Tongue (tissue), 2 donors: Measurements from ENCODE around the gene OTUB1. TPM values are rescaled to one million over a fixed set of nuclear protein-coding genes. Genes with fewer than 3 reads are reported as not detected.

ENCODE experiments used
- DNase-seq: peaks from one replicate; pipeline ENCODE4 v3.0.0-alpha.2; 2015
- total RNA-seq: library from RNA; depleted of rRNA; stranded (reverse); fragments of >200 nt; gene quantifications from one replicate; pipeline ENCODE4 v1.2.3, GENCODE V29; 2014

Gene OTUB1
- total RNA-seq, 1 donor from 2014 or later, result 44.0 TPM

DNA sequence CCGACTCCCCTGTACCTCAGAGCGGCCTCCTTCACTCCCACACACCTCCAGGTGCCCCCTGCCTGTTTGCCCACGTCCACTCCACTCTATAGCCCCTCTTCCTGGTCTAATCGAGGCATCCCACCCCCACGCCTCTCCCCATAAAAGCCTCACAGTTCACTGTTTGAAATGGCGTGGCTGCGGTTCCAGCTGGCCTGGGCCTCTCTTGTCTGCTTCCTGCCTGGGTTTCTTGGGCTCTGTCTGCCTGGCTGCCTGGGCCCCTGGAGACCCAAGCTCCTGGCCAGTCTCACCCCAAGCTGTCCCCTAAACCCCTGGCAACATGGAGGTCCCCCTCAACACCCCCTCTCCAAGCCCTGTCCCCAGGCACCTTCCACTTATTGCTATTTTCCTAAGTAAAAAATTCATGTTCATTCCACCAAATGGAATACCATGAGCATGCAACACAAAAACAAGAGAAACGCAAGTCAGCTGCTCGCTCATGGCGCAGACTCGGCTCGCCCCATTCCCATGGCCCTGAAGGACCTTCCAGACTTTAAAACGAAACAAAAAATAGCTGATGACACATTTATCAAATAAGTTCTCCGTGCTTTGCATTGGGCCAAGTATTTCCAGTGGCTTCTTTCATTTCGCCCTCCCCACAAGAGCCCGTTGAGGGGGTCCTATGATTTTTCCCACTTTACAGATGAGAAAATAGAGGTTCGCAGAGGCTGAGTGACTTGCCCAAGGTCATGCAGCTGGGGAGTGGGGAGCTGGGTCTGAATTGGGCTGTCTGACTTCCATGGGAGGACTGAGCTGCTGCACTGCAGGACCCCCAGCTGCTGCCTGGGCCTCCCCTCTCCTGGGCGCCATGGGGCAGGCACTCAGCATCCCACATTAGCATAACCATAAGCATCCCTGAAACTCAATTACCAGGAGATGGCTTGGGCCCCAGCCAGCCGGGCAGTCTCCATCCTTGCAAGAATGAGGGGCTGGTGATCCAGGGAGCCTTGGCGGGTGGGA is 37.8 kb downstream of the OTUB1 start:
- no peak for DNase-seq

DNA sequence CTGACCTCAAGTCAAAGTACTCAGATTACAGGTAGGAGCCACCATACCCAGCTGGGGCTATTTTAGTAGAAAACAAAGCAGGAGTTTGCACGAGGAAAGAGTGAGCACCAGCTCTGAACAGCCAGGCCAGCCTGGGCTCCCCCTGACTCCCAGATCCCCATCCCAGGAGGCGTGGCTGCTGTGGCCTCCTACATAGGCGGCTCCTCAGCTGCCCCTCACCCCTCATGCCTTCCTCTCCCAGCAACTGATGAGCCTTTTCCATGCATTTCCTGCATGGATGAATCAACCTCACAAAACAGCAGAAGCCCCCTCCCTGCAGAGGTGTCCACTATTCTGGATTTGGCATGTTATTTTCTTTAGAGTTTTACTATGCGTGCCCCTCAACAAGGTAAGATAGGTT is 39.0 kb downstream of the OTUB1 start:
- DNase-seq, result no peak

DNA sequence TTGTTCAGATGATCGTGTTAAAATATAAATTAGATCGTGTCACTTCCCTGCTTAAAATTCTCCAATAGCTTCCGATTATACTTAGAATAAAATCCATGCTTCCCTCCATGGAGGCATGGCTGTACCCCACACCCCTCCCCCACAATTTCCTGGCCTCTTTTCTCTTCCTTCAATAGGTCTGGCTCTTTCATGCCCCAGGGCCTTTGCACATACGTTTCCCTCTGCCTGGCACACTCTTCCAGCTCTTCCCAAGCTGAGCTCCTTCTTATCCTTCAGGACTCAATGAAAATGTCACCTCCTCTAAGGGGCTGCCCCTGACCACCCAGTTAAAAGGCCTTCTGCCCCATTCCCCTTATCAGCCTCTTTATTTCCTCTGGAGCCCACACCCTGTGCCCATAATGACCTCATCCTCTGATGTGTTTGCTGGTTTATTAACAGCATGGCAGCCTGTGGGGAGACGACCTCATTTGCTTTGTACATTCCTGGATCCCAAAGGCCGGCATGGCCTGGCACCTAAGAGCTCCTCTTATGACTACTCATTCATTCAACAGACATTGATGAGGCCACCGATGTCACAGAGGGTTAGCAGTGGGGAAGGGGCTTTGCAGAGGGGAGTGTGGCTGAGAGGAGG is 40.5 kb downstream of the OTUB1 start:
- no peak for DNase-seq

DNA sequence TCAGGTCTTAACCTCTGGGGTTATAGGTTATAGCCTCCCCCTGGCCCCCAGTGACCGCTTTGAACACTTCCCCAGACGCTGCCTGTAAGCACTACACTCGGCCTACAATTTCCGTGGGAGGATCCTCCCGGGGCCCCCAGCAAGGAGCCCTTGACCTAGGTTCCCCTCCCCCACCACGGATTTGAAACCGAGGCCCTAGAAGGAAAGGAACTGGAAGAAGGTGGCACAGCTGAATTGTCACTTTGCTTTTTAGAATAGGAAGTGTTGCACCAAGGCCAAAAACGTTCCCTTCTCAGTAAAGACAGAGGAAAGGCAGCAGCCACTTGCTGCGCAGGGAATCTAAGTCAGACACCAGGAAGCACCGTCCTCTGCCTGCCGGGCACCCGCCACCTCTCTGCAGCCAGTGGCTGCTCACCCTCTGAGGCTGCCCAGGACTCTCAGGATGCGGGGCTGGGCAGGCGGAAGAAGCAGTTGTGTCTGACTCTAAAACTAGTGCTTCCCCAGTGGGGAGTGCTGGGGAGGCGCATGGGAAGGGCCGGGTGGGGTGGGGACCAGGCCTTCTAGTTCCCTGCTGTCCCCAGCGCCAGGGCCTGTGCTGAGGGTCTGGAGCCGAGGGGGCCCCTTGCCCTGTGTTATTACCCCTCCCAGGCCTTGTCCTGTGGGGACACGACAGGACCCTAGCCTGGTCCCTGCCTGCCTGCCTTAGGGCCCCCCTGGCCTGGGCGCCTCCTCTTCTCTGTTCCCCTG is 41.6 kb downstream of the OTUB1 start:
- DNase-seq, result no peak

DNA sequence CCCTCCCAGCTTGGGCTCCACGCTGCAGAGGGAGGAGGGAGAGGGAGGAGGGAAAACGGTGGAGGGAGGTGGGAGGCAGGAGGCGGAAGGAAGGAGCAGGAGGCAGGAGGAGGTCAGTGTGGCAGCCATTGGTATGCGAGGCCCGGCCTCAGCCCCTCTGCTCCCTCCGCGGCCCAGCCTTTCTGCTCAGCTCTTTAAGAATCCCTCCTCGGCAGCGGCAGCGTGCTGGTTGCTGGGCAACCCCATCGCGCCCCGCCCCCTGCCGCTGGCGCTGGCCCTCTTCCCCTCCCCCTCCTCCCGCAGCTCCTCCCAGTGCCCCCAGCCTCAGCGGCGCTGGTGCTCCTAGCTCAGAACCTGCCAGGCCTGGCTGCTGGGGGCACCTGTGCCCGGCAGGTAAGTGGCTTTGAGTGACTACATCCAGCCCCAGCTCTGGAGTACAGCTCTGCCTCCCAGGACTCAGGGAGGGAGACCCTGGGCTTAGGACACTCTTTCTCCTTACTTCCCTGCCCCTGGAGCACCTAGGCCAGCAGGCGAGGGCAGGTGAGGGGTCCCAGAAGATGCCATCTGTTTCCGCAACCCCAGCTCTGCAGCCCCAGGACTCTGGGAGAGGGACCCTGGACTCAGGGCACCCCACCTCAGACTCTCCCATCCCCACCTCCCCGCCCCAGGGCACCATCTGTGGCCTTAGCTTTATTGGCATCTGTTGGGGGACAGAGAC is 42.3 kb downstream of the OTUB1 start:
- DNase-seq, result peak; percentile 68

DNA sequence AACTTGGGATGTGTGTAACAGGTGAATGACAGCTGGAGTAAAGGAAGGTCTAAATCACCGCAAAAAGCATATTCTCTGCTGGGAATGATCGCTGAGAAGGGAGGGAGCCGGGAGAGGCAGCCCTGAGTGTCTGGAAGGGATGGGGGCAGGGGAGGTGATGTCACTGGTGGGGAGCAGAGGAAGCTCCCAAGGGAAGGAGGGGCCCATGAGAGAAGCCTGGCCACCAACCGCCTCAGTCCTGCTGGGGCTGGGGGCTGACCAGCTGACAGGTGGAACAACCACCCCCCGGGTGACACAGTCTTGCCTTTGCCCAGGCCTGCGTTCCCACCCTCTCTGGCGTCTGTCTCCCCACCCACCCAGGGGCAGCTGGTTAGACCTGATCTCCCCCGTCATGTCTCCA is 43.5 kb downstream of the OTUB1 start:
- no peak for DNase-seq

DNA sequence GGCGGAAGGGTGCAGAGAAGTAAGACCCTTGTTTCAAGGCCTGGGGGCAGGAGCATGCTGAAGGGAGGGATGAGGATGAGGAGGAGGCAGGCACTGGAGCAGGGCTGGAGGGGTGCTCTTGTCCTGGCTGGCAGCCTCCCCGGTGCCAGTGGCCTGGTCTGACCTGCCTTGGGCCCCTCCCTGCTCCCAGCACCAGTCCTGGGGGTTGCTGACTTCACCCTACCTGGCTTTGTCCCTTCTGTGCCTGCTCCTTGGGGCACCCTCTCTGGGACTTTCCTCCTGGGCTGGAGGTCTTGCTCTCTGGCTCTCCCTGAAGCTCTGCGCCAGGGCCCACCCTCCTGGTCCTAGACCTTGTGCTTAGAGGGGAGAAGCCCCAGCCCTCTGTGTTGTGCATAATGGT is 44.8 kb downstream of the OTUB1 start:
- no peak for DNase-seq

DNA sequence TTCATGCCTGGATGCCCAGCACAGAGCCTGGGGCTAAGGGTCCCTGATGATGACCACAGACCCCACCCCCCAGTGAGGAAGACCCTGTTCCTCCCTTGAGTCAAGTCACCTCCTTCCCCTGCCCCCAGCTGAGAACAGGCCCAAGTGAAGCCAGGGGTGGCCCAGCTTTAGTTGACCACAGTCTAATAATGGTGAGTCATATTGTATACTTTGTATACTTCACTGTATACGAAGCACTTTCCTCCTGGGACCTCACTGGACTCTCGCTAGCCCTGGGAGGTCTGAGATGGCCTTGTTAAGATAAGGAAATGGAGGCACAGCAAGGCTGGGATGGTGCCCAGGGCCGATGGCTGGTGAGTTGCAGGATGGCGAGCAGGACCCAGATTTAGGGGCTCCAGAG is 45.8 kb downstream of the OTUB1 start:
- DNase-seq, result no peak

DNA sequence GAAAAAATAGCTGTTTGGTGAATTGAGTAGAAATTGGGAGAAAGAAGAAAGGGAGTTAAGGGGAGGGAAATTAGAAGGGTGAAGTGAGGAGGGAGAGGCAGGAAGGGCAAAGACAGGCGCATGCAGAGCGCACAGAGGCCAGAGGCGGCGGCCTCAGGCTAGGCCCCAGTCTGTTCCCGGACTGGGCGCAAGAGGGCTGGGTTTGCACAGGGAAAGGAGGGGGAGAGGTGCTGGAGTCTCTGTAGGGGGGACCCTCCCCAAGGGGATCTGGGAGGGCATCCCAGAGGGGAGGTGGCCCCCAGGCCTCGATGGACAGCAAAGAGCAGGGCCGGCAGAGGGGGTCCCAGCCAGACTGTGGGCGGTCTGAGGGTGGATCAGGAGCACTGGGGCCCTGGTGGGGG is 48.2 kb downstream of the OTUB1 start:
- no peak for DNase-seq

DNA sequence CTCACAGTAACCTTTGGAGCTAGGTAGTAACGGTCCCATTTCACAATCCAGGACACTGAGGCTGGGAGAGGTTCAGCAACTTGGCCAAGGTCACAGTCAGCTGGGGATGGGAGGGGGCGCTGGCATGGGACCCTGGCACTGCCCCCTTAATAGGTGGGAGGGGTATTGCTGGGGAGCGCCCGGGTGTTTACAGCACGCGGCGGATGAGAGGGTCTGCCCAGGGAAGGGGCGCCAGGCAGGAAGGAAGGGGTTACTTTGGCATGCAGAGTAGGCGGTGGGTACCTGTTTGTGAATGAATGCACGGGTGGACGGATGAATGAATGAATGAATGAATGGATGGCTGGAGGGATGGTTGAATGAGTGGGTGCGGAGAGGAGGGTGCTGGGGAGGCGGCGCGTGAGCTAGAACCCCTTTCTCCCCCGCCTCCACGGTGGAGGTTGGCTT is 48.9 kb downstream of the OTUB1 start:
- no peak for DNase-seq

DNA sequence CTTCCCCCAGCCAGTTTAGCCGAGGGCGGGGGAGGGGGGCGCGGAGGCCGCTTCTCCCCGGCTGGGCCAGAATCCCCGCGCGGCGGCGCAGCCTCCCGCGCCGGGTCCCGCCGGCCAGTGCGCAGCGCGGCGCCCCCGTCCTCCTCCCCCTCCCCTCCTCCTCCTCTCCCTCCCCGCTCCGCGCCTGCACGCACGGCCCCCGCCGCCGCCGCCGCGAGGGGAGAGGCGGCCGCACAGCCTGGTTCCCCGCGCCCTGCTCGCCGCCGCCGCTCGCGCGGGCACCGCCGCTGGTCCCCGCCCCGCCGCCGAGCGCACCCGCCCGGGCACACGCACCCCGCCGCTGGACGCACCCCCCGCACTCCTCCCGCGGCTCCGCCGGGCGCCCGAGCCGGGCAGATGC is 49.3 kb downstream of the OTUB1 start, which contains the start of gene FLRT1:
Gene FLRT1 (plus strand): TSS at position 356 of the 400 bp plus-strand sequence. CDS start 80,337 bp downstream, outside the sequence.
- DNase-seq, result peak; percentile 37

DNA sequence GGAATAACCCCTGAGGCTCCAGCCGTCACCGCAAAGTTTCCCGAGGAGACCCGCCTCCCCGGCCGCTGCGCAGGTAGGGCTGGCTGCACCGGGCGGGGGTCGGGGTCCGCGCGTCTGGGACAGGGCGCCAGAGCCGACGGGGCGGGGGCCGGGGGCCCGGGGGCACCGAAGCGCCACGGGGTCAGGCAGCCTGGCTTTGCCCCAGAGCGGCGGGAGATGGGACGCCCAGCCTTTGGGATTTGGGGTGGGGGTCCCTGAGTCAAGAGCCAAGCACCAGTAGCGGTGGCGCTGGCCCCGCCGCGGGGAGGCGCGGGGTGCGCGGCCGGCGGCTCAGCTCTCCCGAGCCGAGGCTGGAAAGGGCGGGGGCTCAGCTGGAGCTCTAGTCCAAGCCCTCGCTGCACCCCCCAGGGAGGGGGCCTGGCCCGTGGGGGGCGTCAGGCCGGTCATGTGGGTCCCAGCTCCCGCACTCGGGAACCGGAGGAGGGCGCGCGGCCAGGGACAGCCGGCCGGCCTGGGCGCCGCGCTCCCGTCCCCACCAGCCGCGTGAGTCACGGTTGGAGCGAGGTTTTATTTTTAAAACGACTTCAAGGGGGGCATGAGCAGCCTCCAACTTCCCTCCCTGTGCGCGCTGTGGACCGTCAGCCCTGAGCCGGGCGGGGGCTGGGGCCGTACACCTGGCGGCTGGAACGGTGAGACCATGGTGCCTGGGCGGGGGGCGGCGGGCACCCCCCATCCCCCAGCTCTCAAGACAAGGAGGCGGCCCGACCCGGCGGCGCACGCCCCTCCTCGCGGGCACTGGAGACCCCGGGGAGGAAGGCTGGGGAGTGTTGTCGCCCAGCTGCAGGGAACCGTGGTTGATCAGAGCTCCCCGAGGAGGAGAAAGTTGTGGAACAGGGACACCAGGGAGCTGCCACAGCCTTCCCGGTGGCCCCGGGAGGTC is 50.1 kb downstream of the OTUB1 start:
- DNase-seq, result peak; percentile 74

DNA sequence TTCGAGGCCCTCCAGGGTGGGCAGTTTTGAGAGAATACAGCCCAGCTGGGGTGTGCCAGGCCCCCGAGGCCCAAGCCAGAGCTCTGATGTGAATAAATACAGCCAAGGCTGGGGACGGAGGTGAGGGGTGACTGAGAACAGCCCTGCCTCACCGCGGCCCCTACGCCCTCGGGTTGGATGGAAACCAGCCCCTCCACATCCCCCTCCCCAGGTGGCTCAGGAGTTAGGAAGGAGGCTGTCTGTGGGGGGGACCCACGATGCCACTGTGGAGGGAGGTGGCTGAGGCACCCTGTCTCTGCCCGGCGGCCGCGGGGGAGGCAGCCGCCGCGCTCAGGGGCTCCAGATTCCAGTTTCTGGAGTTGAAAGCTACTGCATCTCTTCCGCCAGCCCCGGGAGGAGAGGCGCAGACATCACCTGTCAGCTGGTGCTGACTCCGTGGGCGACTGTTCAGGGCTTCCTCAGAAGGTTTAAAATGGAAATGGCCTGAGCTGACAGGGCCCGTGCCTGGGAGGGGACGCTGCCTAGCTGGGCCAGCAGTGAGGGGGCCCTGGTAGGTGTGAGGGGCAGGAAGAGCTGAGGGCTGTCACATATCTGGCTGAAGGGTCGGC is 50.9 kb downstream of the OTUB1 start:
- peak; percentile 32 for DNase-seq

DNA sequence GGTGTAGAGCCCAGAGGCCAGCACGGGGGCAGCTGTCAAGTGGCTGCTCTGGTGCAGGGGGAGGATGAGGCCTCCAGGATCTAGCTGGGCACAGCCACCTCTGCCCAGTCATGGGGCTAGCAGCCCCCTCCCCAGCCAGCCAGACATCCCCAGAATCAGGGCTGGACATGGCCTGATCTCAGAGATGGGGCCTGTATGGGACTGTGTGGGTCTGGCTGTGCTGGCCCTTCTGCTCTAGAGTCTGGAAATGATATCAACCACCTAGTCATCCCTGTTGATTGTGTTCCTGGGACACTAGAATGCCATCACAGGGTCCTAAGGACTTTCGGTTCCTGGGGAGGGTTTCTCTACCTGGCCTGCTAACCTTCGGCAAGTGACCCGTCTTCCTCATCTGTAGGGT is 52.3 kb downstream of the OTUB1 start:
- no peak for DNase-seq

DNA sequence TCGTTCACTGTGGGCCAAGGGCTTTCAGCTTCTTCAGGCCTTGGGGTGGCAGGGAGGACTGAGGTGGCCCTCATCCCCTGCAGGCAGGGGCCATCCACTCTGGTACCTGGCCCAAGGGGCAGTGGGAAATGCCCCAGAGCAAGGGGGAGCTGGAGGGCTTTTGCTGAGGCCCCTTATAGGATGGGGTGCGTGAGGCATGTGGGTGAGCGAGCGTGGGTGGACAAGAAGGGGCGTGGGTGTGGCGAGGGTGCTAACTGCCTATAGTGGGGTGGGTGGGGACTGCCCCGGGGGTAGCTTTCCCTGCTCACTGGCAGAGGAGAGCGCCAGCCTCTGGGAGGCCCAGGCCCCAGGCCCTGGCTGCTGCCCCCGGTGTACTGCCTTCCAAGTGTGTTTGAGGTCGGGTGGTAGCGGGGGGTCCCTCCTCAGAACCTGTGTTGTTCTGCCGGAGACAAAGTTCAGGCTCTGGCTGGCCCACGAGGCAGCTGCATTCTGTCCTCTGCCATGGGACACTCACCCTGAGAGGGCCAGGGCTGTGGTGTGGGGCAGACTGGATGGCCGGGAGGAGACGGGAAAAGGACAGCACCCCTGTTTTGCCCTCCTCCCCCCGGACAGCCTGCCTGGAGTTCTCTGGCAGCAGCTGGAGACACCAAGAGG is 52.9 kb downstream of the OTUB1 start:
- no peak for DNase-seq

DNA sequence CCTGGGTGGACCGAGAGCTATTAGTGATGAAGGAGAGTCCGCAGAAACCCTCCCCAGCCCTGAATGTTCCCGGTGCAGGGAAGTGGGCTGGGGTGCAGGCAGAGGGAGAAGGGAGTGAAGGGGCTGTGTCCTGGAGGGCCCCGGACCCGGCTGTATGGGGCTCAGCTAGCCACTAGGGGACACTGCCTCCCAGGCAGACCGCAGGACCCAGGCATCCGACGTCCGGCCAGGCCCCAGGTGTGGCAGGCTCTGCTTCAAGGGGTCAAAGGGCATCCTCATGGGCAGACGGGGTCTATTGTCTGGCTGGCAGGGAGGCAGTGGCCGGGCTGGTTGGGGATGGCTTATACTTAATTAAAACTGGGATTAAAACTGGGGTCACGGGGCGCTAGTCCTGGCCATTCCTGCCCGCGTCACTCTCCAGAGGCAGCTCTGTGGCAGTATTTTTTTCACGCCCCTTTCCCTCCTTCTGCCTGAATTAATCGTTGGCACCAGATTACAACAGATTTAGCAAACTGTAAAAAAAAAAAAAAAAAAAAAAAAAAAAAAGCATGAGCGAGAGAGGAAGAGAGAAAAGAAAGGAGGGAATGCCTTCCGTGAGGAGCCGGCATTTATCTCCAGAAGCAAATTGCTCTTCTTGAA is 54.6 kb downstream of the OTUB1 start:
- peak; percentile 36 for DNase-seq

DNA sequence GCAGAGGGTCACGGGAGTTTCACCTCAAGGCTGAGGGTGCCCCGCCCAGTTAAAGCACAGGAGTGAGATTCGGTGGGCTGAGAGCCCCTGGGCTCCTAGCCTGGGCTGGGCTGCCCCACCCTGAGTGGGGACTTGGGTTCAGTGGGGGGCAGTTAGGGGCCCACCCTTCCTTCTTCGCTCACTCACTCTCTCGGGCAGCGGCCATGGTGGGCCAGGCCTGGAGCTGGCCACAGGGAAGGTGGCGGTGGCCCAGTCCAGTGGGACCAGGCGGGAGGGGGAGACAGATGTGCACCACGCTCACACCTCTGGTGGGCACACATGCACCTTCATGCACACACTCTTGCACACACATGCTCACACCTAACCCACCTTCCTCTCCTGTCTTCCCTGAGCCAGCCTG is 55.6 kb downstream of the OTUB1 start:
- DNase-seq, result no peak

DNA sequence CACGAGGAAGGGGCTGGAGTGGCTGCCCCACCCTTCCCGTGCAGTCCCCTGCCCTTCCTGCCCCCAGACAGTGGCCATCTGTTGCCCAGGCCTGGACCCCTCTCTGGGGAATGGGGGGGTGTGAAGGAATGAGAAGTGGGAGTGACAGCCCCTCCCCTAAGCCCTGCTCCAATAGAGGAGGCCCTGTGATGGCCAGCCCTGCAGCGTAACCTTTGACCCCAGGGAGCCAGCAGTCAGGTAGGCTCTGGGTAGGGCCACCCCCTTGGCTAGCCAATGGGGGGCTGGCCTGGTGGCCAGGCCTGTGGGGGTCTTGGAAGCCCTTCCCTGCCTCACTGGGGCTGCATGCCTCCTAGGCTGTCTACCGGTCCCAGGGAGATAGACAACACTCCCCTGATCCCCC is 56.1 kb downstream of the OTUB1 start:
- DNase-seq, result no peak

DNA sequence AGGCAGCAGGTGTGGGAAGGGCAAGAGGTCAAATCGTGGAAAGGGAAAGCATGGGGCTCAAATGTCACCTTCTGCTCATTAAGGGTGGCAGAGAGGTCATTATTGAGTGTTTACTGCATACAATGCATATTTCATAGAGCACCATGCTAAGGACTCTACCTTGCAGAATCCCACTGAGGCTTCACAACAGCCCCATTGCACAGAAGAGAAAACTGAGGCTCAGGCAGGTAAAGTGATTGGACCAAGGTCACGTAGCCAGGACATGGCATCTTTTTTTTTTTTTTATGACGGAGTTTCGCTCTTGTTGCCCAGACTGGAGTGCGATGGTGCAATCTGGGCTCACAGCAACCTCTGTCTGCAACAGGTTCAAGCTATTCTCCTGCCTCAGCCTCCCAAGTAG is 57.3 kb downstream of the OTUB1 start:
- DNase-seq, result no peak
